H1 (cell line): ENCODE data around the gene SCGN. TPM values are rescaled to one million over a fixed set of nuclear protein-coding genes. Genes with fewer than 3 reads are reported as not detected.

ENCODE experiments used
- CTCF ChIA-PET: fragments of 300-600 bp; sonication (Branson Sonifier 250); formaldehyde crosslinking; loops from one replicate; lab custom pipeline; 2021; ENCODE audit not compliant: partially characterized antibody; lab: Charles Lee
- POLR2A ChIA-PET: fragments of 300-600 bp; sonication (Branson Sonifier 250); formaldehyde crosslinking; loops from one replicate; lab custom pipeline; 2021; ENCODE audit warnings: inconsistent platforms; ENCODE audit not compliant: partially characterized antibody; lab: Charles Lee
- DNase-seq, 2 experiments: peaks; one replicate each; pipeline versions ENCODE4 v3.0.0 to v3.0.0-alpha.2; 2010 to 2022; ENCODE audit warnings: low spot score in 2 of 2, low read depth in 1 of 2, mixed read lengths in 1 of 2
- FAIRE-seq: peaks from 2 replicates; lab custom pipeline; 2011; peaks lifted over from hg19 to GRCh38; lab: Jason Lieb, UNC
- H2AFZ ChIP-seq: 2 replicates; pipeline ENCODE4 v1.8.1; 2012; ENCODE audit warnings: low read length, inconsistent platforms
- H2AK5ac ChIP-seq: 2 replicates; pipeline ENCODE4 v1.6.1; 2013; ENCODE audit warnings: low read depth, low read length
- H2BK120ac ChIP-seq: replicated peaks from 2 replicates; pipeline ENCODE3; 2013; ENCODE audit warnings: low read depth, low read length, inconsistent platforms
- H2BK12ac ChIP-seq: 2 replicates; pipeline ENCODE4 v1.6.1; 2013; ENCODE audit warnings: low read depth, low read length
- H2BK15ac ChIP-seq: 2 replicates; pipeline ENCODE4 v1.6.1; 2013; ENCODE audit warnings: low read length
- H2BK20ac ChIP-seq: 2 replicates; pipeline ENCODE4 v1.6.1; 2013; ENCODE audit warnings: low read length
- H2BK5ac ChIP-seq: 2 replicates; pipeline ENCODE4 v1.6.1; 2013; ENCODE audit warnings: low read depth, low read length
- H3K14ac ChIP-seq: 2 replicates; pipeline ENCODE4 v1.6.1; 2013; ENCODE audit warnings: inconsistent platforms; ENCODE audit not compliant: insufficient read length
- H3K18ac ChIP-seq: 2 replicates; pipeline ENCODE4 v1.6.1; 2013; ENCODE audit warnings: low read length; ENCODE audit errors: extremely low read depth
- H3K23ac ChIP-seq: 2 replicates; pipeline ENCODE4 v1.6.1; 2013; ENCODE audit warnings: inconsistent platforms; ENCODE audit not compliant: insufficient read length
- H3K23me2 ChIP-seq: 2 replicates; pipeline ENCODE4 v1.6.1; 2013; ENCODE audit warnings: low read depth, low read length
- H3K27ac ChIP-seq: 2 replicates; pipeline ENCODE4 v1.6.1; 2011; ENCODE audit warnings: low read depth, low read length, inconsistent platforms
- H3K27me3 ChIP-seq, 4 experiments: replicated peaks in 1 of 4; 1 replicate in 1 of 4; 2 replicates in 3 of 4; pipeline versions ENCODE4 v1.6.1 to v1.8.1; 2011 to 2013; ENCODE audit warnings: low read length in 3 of 4, mild to moderate bottlenecking in 3 of 4, inconsistent platforms in 2 of 4, mixed read lengths in 2 of 4, moderate library complexity in 1 of 4; ENCODE audit not compliant: control insufficient read depth in 3 of 4, insufficient read depth in 3 of 4; ENCODE audit errors: extremely low read depth in 1 of 4
- H3K36me3 ChIP-seq, 4 experiments: 2 replicates each; pipeline versions ENCODE4 v1.6.1 to v1.8.1; 2011 to 2013; ENCODE audit warnings: mild to moderate bottlenecking in 4 of 4, low read length in 3 of 4, moderate library complexity in 2 of 4, control low read depth in 1 of 4, inconsistent platforms in 1 of 4; ENCODE audit not compliant: insufficient read depth in 4 of 4, control insufficient read depth in 2 of 4
- H3K4ac ChIP-seq: replicated peaks from 2 replicates; pipeline ENCODE3; 2013; ENCODE audit warnings: low read length, low read depth, mixed read lengths, inconsistent platforms; ENCODE audit not compliant: insufficient read length
- H3K4me1 ChIP-seq, 4 experiments: replicated peaks in 1 of 4; 1 replicate in 1 of 4; 2 replicates in 3 of 4; pipeline versions ENCODE4 v1.6.1 to v1.8.1; 2011 to 2013; ENCODE audit warnings: low read length in 3 of 4, inconsistent platforms in 2 of 4, mixed read lengths in 1 of 4; ENCODE audit not compliant: insufficient read depth in 4 of 4, control insufficient read depth in 3 of 4
- H3K4me2 ChIP-seq, 2 experiments: 2 replicates each; pipeline versions ENCODE4 v1.6.1 to v1.8.1; 2011 to 2013; ENCODE audit warnings: low read depth in 2 of 2, low read length in 2 of 2, control low read depth in 1 of 2, inconsistent platforms in 1 of 2, mild to moderate bottlenecking in 1 of 2; ENCODE audit not compliant: insufficient read depth in 1 of 2
- H3K4me3 ChIP-seq, 4 experiments: fragments of 200-600, 300-600 bp in 1 of 4; sonication (generic), shearing (Covaris generic), sonication (Bioruptor Twin) in 1 of 4; 2 replicates each; pipeline versions ENCODE4 v1.5.1 to v1.8.1; 2011 to 2016; ENCODE audit warnings: low read length in 4 of 4, low read depth in 3 of 4, control low read depth in 2 of 4, inconsistent platforms in 2 of 4, mild to moderate bottlenecking in 2 of 4, mixed read lengths in 1 of 4, moderate library complexity in 1 of 4; ENCODE audit not compliant: insufficient read depth in 2 of 4; ENCODE audit errors: extremely low read depth in 1 of 4
- H3K56ac ChIP-seq: replicated peaks from 2 replicates; pipeline ENCODE3; 2013; ENCODE audit warnings: low read depth, mild to moderate bottlenecking, mixed read lengths, low read length, inconsistent platforms; ENCODE audit not compliant: insufficient read length
- H3K79me1 ChIP-seq: 2 replicates; pipeline ENCODE4 v1.6.1; 2013; ENCODE audit warnings: low read depth, low read length, control low read depth
- H3K79me2 ChIP-seq, 2 experiments: 2 replicates each; pipeline versions ENCODE4 v1.6.1 to v1.8.1; 2012 to 2013; ENCODE audit warnings: low read length in 2 of 2, mild to moderate bottlenecking in 2 of 2, inconsistent platforms in 1 of 2; ENCODE audit not compliant: insufficient read depth in 2 of 2, control insufficient read depth in 1 of 2
- H3K9ac ChIP-seq, 4 experiments: replicated peaks in 1 of 4; 1 replicate in 1 of 4; 2 replicates in 3 of 4; pipeline versions ENCODE4 v1.6.1 to v1.8.1; 2011 to 2013; ENCODE audit warnings: low read depth in 3 of 4, low read length in 3 of 4, control low read depth in 2 of 4, mild to moderate bottlenecking in 2 of 4, moderate library complexity in 2 of 4, inconsistent platforms in 1 of 4; ENCODE audit errors: extremely low read depth in 1 of 4
- H3K9me3 ChIP-seq, 2 experiments: 2 replicates each; pipeline versions ENCODE4 v1.6.1 to v1.8.1; 2012 to 2013; ENCODE audit warnings: mild to moderate bottlenecking in 2 of 2, moderate library complexity in 2 of 2, control low read depth in 1 of 2, inconsistent platforms in 1 of 2, low read depth in 1 of 2, low read length in 1 of 2, mixed read lengths in 1 of 2; ENCODE audit not compliant: insufficient read depth in 2 of 2
- H4K20me1 ChIP-seq, 2 experiments: replicated peaks in 1 of 2; 2 replicates each; pipeline versions ENCODE3 to v1.8.1; 2011 to 2013; ENCODE audit warnings: inconsistent platforms in 2 of 2, low read length in 2 of 2, mild to moderate bottlenecking in 1 of 2; ENCODE audit not compliant: insufficient read depth in 2 of 2, control insufficient read depth in 1 of 2
- H4K5ac ChIP-seq: 2 replicates; pipeline ENCODE4 v1.6.1; 2013; ENCODE audit warnings: low read length, low read depth, mixed read lengths, inconsistent platforms; ENCODE audit not compliant: insufficient read length
- H4K8ac ChIP-seq: 2 replicates; pipeline ENCODE4 v1.8.0; 2013; ENCODE audit warnings: mild to moderate bottlenecking, moderate library complexity, low read length, inconsistent platforms; ENCODE audit not compliant: insufficient read depth; ENCODE audit errors: extremely low read depth
- H4K91ac ChIP-seq: replicated peaks from 2 replicates; pipeline ENCODE3; 2013; ENCODE audit warnings: low read length, mixed read lengths, inconsistent platforms; ENCODE audit not compliant: insufficient read length
- EZH2 ChIP-seq: fragments of 200-600 bp; sonication (generic); IDR thresholded peaks from 2 replicates; pipeline ENCODE4 v1.7.1; 2012; ENCODE audit warnings: low read depth, mild to moderate bottlenecking, moderate library complexity, low read length, inconsistent platforms; ENCODE audit not compliant: severe bottlenecking
- NRF1 ChIP-seq: IDR thresholded peaks from 2 replicates; pipeline ENCODE4 v1.6.1; 2011; ENCODE audit warnings: mild to moderate bottlenecking, low read depth, low read length, improper control_type of control experiment
- PHF8 ChIP-seq: fragments of 200-600 bp; sonication (generic); conservative IDR thresholded peaks from 2 replicates; pipeline ENCODE4 v1.7.1; 2012; ENCODE audit warnings: low read depth, mild to moderate bottlenecking, inconsistent platforms, low read length, moderate library complexity
- WGBS, 2 experiments: shearing (Covaris generic) in 1 of 2; methylation state at CpG; one replicate each; pipeline versions ENCODE4 v1.1.6 to v1.1.7; 2013 to 2015; ENCODE audit warnings: low lambda C conversion rate in 2 of 2, mixed read lengths in 2 of 2, inconsistent platforms in 1 of 2, low coverage in 1 of 2, missing lambda C conversion rate in 1 of 2; ENCODE audit not compliant: insufficient replicate concordance in 2 of 2, insufficient coverage in 1 of 2, insufficient read length in 1 of 2; ENCODE audit errors: extremely low coverage in 1 of 2, missing lambda C conversion rate in 1 of 2; 5-methylcytosine and 5-hydroxymethylcytosine counted together
- polyA plus RNA-seq, 7 experiments: library from polyadenylated mRNA; depleted of rRNA in 3 of 7; stranded (reverse) in 5 of 7; unstranded in 2 of 7; fragments of >200 nt in 5 of 7; fragments of 200-250 nt in 2 of 7; gene quantifications; 1 replicate in 5 of 7; 2 replicates in 1 of 7; 4 replicates in 1 of 7; pipeline versions ENCODE4 v1.2.1 to v1.2.3, GENCODE V29; 2011 to 2013; ENCODE audit warnings: missing spikeins in 2 of 7, mixed read lengths in 2 of 7
- total RNA-seq: library from RNA; stranded (reverse); fragmentation: NEBNext Ultra II Directional; extraction: Animal tissue kit (Norgen Biotek cat#: 25700); gene quantifications from 2 replicates; pipeline ENCODE4 v1.2.1, GENCODE V29; 2021

SCGN gene
- total and polyA plus RNA-seq, 2 of the 8 experiments (the other 6 are each of a cell fraction or from before 2014, with no cell fraction given), result not detected

DNA sequence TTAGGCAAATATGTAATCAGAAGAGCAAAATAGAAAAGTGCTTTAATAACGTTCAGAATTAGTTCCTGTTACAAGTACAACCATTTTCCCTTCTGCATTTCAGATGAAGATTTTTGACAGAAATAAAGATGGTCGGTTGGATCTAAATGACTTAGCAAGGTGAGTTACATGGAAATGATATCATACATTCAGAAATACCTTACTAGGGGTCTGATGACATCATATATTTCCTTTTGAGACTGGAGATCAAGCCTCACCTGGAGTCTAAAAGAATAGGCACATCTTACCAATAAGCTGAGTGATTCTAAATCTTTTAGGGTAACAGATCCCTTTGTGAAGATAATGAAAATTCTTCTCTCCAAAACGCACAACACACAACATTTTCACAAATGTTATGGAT, 29.8 kb downstream of the SCGN start:
- Histone ChIP-seq H4K20me1 (no peaks in the 10 kb centered on the region), H2BK12ac (no peak overlapping the region), H4K8ac (no peak overlapping the region), H3K79me1 (no peaks in the 10 kb centered on the region), H3K23me2 (peaks cover 1% of the 10 kb centered on the region; the same call in 1 of the 2 replicates), H3K14ac (no peak overlapping the region), H3K27me3 (no peaks in the 10 kb centered on the region), H3K79me2 (no peaks in the 10 kb centered on the region), H2BK15ac (no peak overlapping the region), H3K56ac (no peak overlapping the region), H4K91ac (no peak overlapping the region), H3K4ac (no peak overlapping the region), H3K23ac (no peak overlapping the region), H3K4me2 (no peak overlapping the region), H2BK5ac (no peak overlapping the region), H2AK5ac (no peak overlapping the region), H3K36me3 (no peaks in the 10 kb centered on the region), H2AFZ (no peak overlapping the region), H3K27ac (no peak overlapping the region), H2BK20ac (no peak overlapping the region), H3K9ac (no peak overlapping the region), H3K18ac (no peak overlapping the region), H3K4me1 (no peaks in the 10 kb centered on the region), H3K4me3 (no peak overlapping the region), H4K5ac (no peak overlapping the region), H2BK120ac (no peak overlapping the region), H3K9me3 (no peaks in the 10 kb centered on the region)
- no peak for TF ChIP-seq PHF8
- no peak for TF ChIP-seq NRF1
- no peak for TF ChIP-seq EZH2
- WGBS, 2 experiments, result 87% methylated on average over 3 of the region's 3 CpGs; no CpG with 5 or more reads in 1 of the 2 experiments
- CTCF ChIA-PET, result interaction anchor here (1.5 kb wide), 1 partner anchor 38 kb away, joined by 3 read pairs; no protein-coding TSS in a partner anchor
- POLR2A ChIA-PET, result no interaction called here
- no peak for DNase-seq
- no peak for FAIRE-seq
